A549 (cell line): ENCODE measurements around the gene BLMH. TPM values are rescaled to one million over a fixed set of nuclear protein-coding genes. Genes with fewer than 3 reads are reported as not detected.

ENCODE experiments used
- ATAC-seq, 2 experiments: fragments of 200-7000 bp in 1 of 2; fragments of >200 bp in 1 of 2; cut with Nextera tagmentation in 1 of 2; cut with Tn5 transposase in 1 of 2; 3 replicates each; pipeline versions ENCODE4 v1.8.0 to v1.9.1; 2018 to 2020; ENCODE audit warnings: mild to moderate bottlenecking in 1 of 2, moderate library complexity in 1 of 2
- CTCF ChIA-PET: fragments of 300-600 bp; sonication (Branson Sonifier 250); formaldehyde crosslinking; extraction: SDS; loops from one replicate; lab custom pipeline; 2021; ENCODE audit warnings: antibody characterized with exemption, inconsistent platforms; lab: Yijun Ruan, JAX
- POLR2A ChIA-PET: fragments of 350-600 bp; formaldehyde crosslinking; extraction: SDS; loops from one replicate; lab custom pipeline; 2021; ENCODE audit warnings: antibody characterized with exemption, inconsistent platforms; lab: Yijun Ruan, JAX
- DNase-seq, 2 experiments: peaks; one replicate each; pipeline versions ENCODE4 v3.0.0 to v3.0.0-alpha.2; 2011 to 2016; ENCODE audit warnings: low read depth in 1 of 2, low spot score in 1 of 2
- FAIRE-seq: peaks from 2 replicates; lab custom pipeline; 2011; peaks lifted over from hg19 to GRCh38; lab: Jason Lieb, UNC
- H3K27ac ChIP-seq, 2 experiments: fragments of >200 bp; sonication (Bioruptor Twin); formaldehyde crosslinking; 3 replicates each; pipeline ENCODE4 v1.5.1; 2016 to 2017
- H3K4me1 ChIP-seq: fragments of >200 bp; sonication (Bioruptor Twin); formaldehyde crosslinking; 3 replicates; pipeline ENCODE4 v1.6.1; 2016
- H3K4me2 ChIP-seq: fragments of >200 bp; sonication (Bioruptor Twin); formaldehyde crosslinking; 3 replicates; pipeline ENCODE4 v1.6.1; 2016
- H3K4me3 ChIP-seq: fragments of >200 bp; sonication (Bioruptor Twin); formaldehyde crosslinking; 3 replicates; pipeline ENCODE4 v1.5.1; 2016
- H3K9me3 ChIP-seq: fragments of >200 bp; sonication (Bioruptor Twin); formaldehyde crosslinking; 3 replicates; pipeline ENCODE4 v1.6.1; 2016
- ATOH8 ChIP-seq: fragments of 250-450 bp; sonication (Bioruptor Pico); IDR thresholded peaks from 2 replicates; pipeline ENCODE4 v1.5.0; 2020; ENCODE audit warnings: low read depth, mild to moderate bottlenecking, moderate library complexity
- CBX2 ChIP-seq: fragments of 200-600 bp; sonication (generic); IDR thresholded peaks from 2 replicates; pipeline ENCODE4 v1.6.1; 2016; ENCODE audit warnings: low read depth, mild to moderate bottlenecking, borderline replicate concordance
- CTCF ChIP-seq: fragments of >200 bp; sonication (Bioruptor Twin); formaldehyde crosslinking; IDR thresholded peaks from 3 replicates; pipeline ENCODE4 v1.5.1; 2016
- E2F6 ChIP-seq: IDR thresholded peaks from 2 replicates; pipeline ENCODE4 v1.6.1; 2012; ENCODE audit warnings: low read depth, borderline replicate concordance
- EHMT2 ChIP-seq: fragments of 200-600 bp; sonication (generic); IDR thresholded peaks from 2 replicates; pipeline ENCODE4 v1.6.1; 2016; ENCODE audit warnings: antibody characterized with exemption, low read depth, mild to moderate bottlenecking, moderate library complexity
- ELK1 ChIP-seq: fragments of 150-350 bp; IDR thresholded peaks from 2 replicates; pipeline ENCODE4 v1.6.1; 2014; ENCODE audit warnings: low read depth, mild to moderate bottlenecking, low read length
- EP300 ChIP-seq, 2 experiments: fragments of >200 bp; sonication (Bioruptor Twin); formaldehyde crosslinking; IDR thresholded peaks; 2 replicates in 1 of 2; 3 replicates in 1 of 2; pipeline ENCODE4 v1.6.1; 2016 to 2017
- FOSB ChIP-seq: fragments of 250-450 bp; sonication (Bioruptor Pico); IDR thresholded peaks from 2 replicates; pipeline ENCODE4 v1.5.0; 2020; ENCODE audit warnings: mild to moderate bottlenecking, moderate library complexity
- HDAC2 ChIP-seq: fragments of 200-600 bp; sonication (generic); IDR thresholded peaks from 2 replicates; pipeline ENCODE4 v1.6.1; 2016
- HES2 ChIP-seq: fragments of >200 bp; sonication (Bioruptor Twin); formaldehyde crosslinking; IDR thresholded peaks from 2 replicates; pipeline ENCODE4 v1.6.1; 2016
- KDM1A ChIP-seq: fragments of 200-600 bp; sonication (generic); IDR thresholded peaks from 2 replicates; pipeline ENCODE4 v1.6.1; 2016; ENCODE audit warnings: low read depth, mild to moderate bottlenecking
- KDM5A ChIP-seq: fragments of 200-600 bp; sonication (generic); IDR thresholded peaks from 2 replicates; pipeline ENCODE4 v1.6.1; 2016; ENCODE audit warnings: antibody characterized with exemption, mild to moderate bottlenecking
- MAZ ChIP-seq: fragments of 150-350 bp; IDR thresholded peaks from 2 replicates; pipeline ENCODE4 v1.6.1; 2014; ENCODE audit warnings: antibody characterized with exemption, low read depth, low read length, borderline replicate concordance
- MYC ChIP-seq: IDR thresholded peaks from 2 replicates; pipeline ENCODE4 v1.6.1; 2012; ENCODE audit warnings: mild to moderate bottlenecking, inconsistent platforms, low read length, improper control_type of control experiment, borderline replicate concordance
- NFE2L2 ChIP-seq: fragments of 150-350 bp; conservative IDR thresholded peaks from 2 replicates; pipeline ENCODE4 v1.6.1; 2014; ENCODE audit warnings: low read length
- NPAS2 ChIP-seq: fragments of 250-450 bp; sonication (Bioruptor Pico); IDR thresholded peaks from 2 replicates; pipeline ENCODE4 v1.8.0; 2022; ENCODE audit warnings: mild to moderate bottlenecking, moderate library complexity, borderline replicate concordance
- NR3C1 ChIP-seq: fragments of >200 bp; sonication (Bioruptor Twin); formaldehyde crosslinking; IDR thresholded peaks from 3 replicates; pipeline ENCODE4 v1.6.1; 2017
- PBX3 ChIP-seq: IDR thresholded peaks from 2 replicates; pipeline ENCODE4 v1.6.1; 2012
- POLR2AphosphoS2 ChIP-seq: conservative IDR thresholded peaks from 2 replicates; pipeline ENCODE4 v1.6.1; 2012; ENCODE audit warnings: low read length, improper control_type of control experiment, inconsistent platforms
- RFX5 ChIP-seq: fragments of 450-650 bp; IDR thresholded peaks from 2 replicates; pipeline ENCODE4 v1.7.1; 2014; ENCODE audit warnings: antibody characterized with exemption, mild to moderate bottlenecking, moderate library complexity
- TFCP2L1 ChIP-seq: fragments of 250-450 bp; sonication (Bioruptor Pico); IDR thresholded peaks from 2 replicates; pipeline ENCODE4 v1.5.0; 2021; ENCODE audit warnings: mild to moderate bottlenecking
- TP53 ChIP-seq: fragments of 250-450 bp; sonication (Bioruptor Pico); IDR thresholded peaks from 2 replicates; pipeline ENCODE4 v1.5.0; 2021; ENCODE audit warnings: mild to moderate bottlenecking, moderate library complexity
- USF2 ChIP-seq: fragments of 450-650 bp; IDR thresholded peaks from 2 replicates; pipeline ENCODE4 v1.6.1; 2014; ENCODE audit warnings: antibody characterized with exemption
- ZC3H11A ChIP-seq: fragments of 450-650 bp; IDR thresholded peaks from 2 replicates; pipeline ENCODE4 v1.6.1; 2014; ENCODE audit warnings: antibody characterized with exemption, mild to moderate bottlenecking
- ZFP36 ChIP-seq: fragments of 450-650 bp; IDR thresholded peaks from 2 replicates; pipeline ENCODE4 v1.6.1; 2014; ENCODE audit warnings: borderline replicate concordance; ENCODE audit not compliant: partially characterized antibody
- WGBS: methylation state at CpG from one replicate; pipeline ENCODE4 v1.1.6; 2017; ENCODE audit errors: missing lambda C conversion rate; 5-methylcytosine and 5-hydroxymethylcytosine counted together
- polyA plus RNA-seq, 4 experiments: library from polyadenylated mRNA; depleted of rRNA in 3 of 4; stranded (reverse); fragments of >200 nt; fragmentation: RNase III in 1 of 4; extraction: RNeasy Plus Mini Kit Qiagen cat#74134 plus additional on column Dnase treatment in 1 of 4; gene quantifications; 2 replicates in 3 of 4; 3 replicates in 1 of 4; pipeline ENCODE4 v1.2.3, GENCODE V29; 2011 to 2017

BLMH gene
- polyA plus RNA-seq, 2 of the 4 experiments (the other 2 are of a cell fraction) = 38.5 to 66.4 TPM

- no peak for ATAC-seq
- TF ChIP-seq ELK1 (no peak), RFX5 (no peak), MAZ (no peak), FOSB (CRISPR knock-in tag) (no peak), USF2 (no peak), NR3C1 (no peak), NPAS2 (CRISPR knock-in tag) (no peak), NFE2L2 (no peak), TP53 (no peak), ZC3H11A (no peak), TFCP2L1 (no peak), KDM5A (no peak), HDAC2 (no peak), CBX2 (no peak), ZFP36 (no peak), MYC (no peak), CTCF (no peak), HES2 (no peak)
- TF ChIP-seq, all 56 proteins: peak for 0
- Histone ChIP-seq H3K9me3 (no peaks in the 10 kb centered on the region), H3K4me1 (peaks cover 3% of the 10 kb centered on the region; the same call in 1 of the 3 replicates), H3K4me2 (no peak overlapping the region), H3K27ac (no peak overlapping the region), H3K4me3 (no peak overlapping the region)
- CTCF ChIA-PET = interaction anchor here (0.7 to 7.6 kb wide), 5 partner anchors 7 to 30 kb away, joined by 3 to 53 read pairs (median 4); partner anchors contain the start of gene SLC6A4
- WGBS = 63% methylated on average over 7 of the region's 7 CpGs
- POLR2A ChIA-PET = no interaction called here
- FAIRE-seq (no peak), DNase-seq (no peak)
Observed at GRCh38 chr17:30229012-30229411, 62.7 kb downstream of the BLMH start.

GRCh38 chr17:30228011-30228410 lies 63.7 kb downstream of the BLMH start:
- ATAC-seq (no peak), DNase-seq (no peak), FAIRE-seq (no peak)
- POLR2A ChIA-PET = no interaction called here
- CTCF ChIA-PET = interaction anchor here (1.2 to 7.6 kb wide), 4 partner anchors 8 to 102 kb away, joined by 3 to 53 read pairs (median 4); partner anchors contain the start of gene SLC6A4
- Histone ChIP-seq H3K4me2 (no peak overlapping the region), H3K9me3 (no peaks in the 10 kb centered on the region), H3K27ac (no peak overlapping the region), H3K4me3 (no peak overlapping the region), H3K4me1 (peaks cover 3% of the 10 kb centered on the region; the same call in 1 of the 3 replicates)
- TF ChIP-seq HES2 (no peak), EHMT2 (no peak), CBX2 (no peak), E2F6 (no peak), ATOH8 (CRISPR knock-in tag) (no peak), CTCF (no peak), TP53 (no peak), ELK1 (no peak), EP300 (IDR thresholded peaks at IDR 0.05) (no peak), ZFP36 (no peak), POLR2AphosphoS2 (no peak), PBX3 (no peak), KDM1A (no peak)
- WGBS = 94% methylated on average over 3 of the region's 3 CpGs
